ENCODE results near the gene SETBP1.

The SETBP1 gene

DNA sequence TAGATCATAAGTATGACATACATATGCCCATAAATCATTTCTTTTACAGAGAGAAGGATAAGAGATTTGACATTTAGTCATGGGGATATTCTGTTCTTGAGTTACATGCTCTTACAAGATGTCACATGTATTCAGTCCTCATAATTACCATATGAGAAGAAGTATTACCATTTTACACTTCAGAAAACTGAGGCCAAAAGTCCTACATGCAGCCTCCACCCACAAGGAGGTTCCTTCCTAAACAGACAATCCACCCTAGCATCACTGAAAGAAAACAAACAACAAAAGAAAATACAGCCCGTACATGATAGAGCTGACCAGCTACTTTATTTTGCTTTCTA is 335.1 kb downstream of the SETBP1 start:
- WGBS (ENCODE audit: insufficient coverage): no CpG with 5 or more reads among the region's 1 CpG
- H3K27ac ChIP-seq (ENCODE audit: insufficient read depth in 1 of 2, low read depth in 1 of 2, low read length in 2 of 2, poor library complexity in 1 of 2, severe bottlenecking in 2 of 2): no peak overlapping the region

DNA sequence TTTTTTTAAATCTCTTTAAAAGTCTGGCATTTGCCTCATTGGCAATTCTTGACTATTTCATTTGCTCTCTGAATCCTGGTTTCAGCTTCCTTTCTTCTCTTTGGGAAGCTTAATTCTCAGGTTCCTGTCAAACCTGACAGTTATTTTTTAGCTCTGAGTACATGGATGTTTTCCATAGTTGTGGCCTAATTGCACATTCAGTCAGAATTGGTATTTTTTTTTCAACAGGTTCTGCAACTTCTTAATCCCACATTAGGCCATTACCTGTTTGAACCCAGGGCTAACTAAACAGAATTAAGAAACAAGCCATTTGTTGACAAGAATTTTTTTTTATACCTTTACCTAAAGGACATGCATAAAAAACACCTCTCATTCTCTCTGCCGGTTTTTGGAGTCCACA is 338.8 kb downstream of the SETBP1 start:
- Histone ChIP-seq H3K9me3 (ENCODE audit: control extremely low read depth in 1 of 5, control insufficient read depth in 4 of 5, insufficient read depth in 2 of 5, low read depth in 1 of 5, low read length in 4 of 5) (no peaks in the 10 kb centered on the region), H3K27me3 (replicated peaks in 2 of 5; ENCODE audit: control insufficient read depth in 4 of 5, insufficient read depth in 5 of 5, low read length in 4 of 5) (no peaks in the 10 kb centered on the region), H3K27ac (ENCODE audit: insufficient read depth in 1 of 2, low read depth in 1 of 2, low read length in 2 of 2, poor library complexity in 1 of 2, severe bottlenecking in 2 of 2) (no peak overlapping the region), H3K4me3 (ENCODE audit: control insufficient read depth in 1 of 7, extremely low read depth in 1 of 7, insufficient read depth in 4 of 7, low read depth in 2 of 7, low read length in 6 of 7) (no peak overlapping the region), H3K4me1 (ENCODE audit: control extremely low read depth in 1 of 4, control insufficient read depth in 4 of 4, insufficient read depth in 4 of 4, low read length in 3 of 4) (no peaks in the 10 kb centered on the region), H3K36me3 (ENCODE audit: control insufficient read depth in 4 of 4, insufficient read depth in 4 of 4, low read length in 3 of 4) (no peaks in the 10 kb centered on the region)
- ChIA-PET CTCF (no interaction called here), POLR2A (no interaction called here)
- no CpG with 5 or more reads among the region's 1 CpG for WGBS (ENCODE audit: insufficient coverage)
- no peak for DNase-seq

More for the DNA sequence above, 335.1 kb downstream of the SETBP1 start:
- H3K36me3 ChIP-seq (ENCODE audit: control insufficient read depth in 4 of 4, insufficient read depth in 4 of 4, low read length in 3 of 4): no peaks in the 10 kb centered on the region
- H3K27me3 ChIP-seq (replicated peaks in 2 of 5; ENCODE audit: control insufficient read depth in 4 of 5, insufficient read depth in 5 of 5, low read length in 4 of 5): no peaks in the 10 kb centered on the region
- ChIA-PET CTCF (no interaction called here), POLR2A (no interaction called here)
- H3K4me1 ChIP-seq (ENCODE audit: control extremely low read depth in 1 of 4, control insufficient read depth in 4 of 4, insufficient read depth in 4 of 4, low read length in 3 of 4): no peaks in the 10 kb centered on the region
- no peak overlapping the region for H3K4me3 ChIP-seq (ENCODE audit: control insufficient read depth in 1 of 7, extremely low read depth in 1 of 7, insufficient read depth in 4 of 7, low read depth in 2 of 7, low read length in 6 of 7)
- H3K9me3 ChIP-seq (ENCODE audit: control extremely low read depth in 1 of 5, control insufficient read depth in 4 of 5, insufficient read depth in 2 of 5, low read depth in 1 of 5, low read length in 4 of 5): no peaks in the 10 kb centered on the region
- DNase-seq: no peak

DNA sequence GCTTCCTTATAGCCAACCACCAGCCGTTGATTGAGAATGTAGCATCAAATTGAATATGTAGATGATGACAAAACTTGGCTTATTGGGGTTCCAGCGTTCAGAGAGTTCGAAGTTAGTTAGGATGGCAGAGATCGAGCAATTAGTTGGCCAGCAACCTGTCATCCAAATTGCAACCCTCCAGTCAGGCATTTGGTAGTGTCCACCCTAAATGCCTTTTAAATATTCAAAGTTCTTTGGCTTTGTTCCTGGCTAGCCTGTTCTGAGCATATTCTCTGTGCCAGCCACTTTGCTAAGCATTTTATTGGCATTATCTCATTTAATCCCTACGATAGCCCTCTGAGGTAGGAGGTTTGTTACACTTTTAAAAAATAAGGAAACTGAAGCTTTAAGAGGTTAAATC is 342.8 kb downstream of the SETBP1 start:
- Histone ChIP-seq H3K27ac (ENCODE audit: insufficient read depth in 1 of 2, low read depth in 1 of 2, low read length in 2 of 2, poor library complexity in 1 of 2, severe bottlenecking in 2 of 2) (no peak overlapping the region), H3K4me3 (ENCODE audit: control insufficient read depth in 1 of 7, extremely low read depth in 1 of 7, insufficient read depth in 4 of 7, low read depth in 2 of 7, low read length in 6 of 7) (no peak overlapping the region), H3K27me3 (replicated peaks in 2 of 5; ENCODE audit: control insufficient read depth in 4 of 5, insufficient read depth in 5 of 5, low read length in 4 of 5) (no peaks in the 10 kb centered on the region), H3K4me1 (ENCODE audit: control extremely low read depth in 1 of 4, control insufficient read depth in 4 of 4, insufficient read depth in 4 of 4, low read length in 3 of 4) (no peaks in the 10 kb centered on the region), H3K9me3 (ENCODE audit: control extremely low read depth in 1 of 5, control insufficient read depth in 4 of 5, insufficient read depth in 2 of 5, low read depth in 1 of 5, low read length in 4 of 5) (no peaks in the 10 kb centered on the region), H3K36me3 (ENCODE audit: control insufficient read depth in 4 of 4, insufficient read depth in 4 of 4, low read length in 3 of 4) (no peaks in the 10 kb centered on the region)
- ChIA-PET POLR2A (no interaction called here), CTCF (no interaction called here)
- no peak for DNase-seq
- WGBS (ENCODE audit: insufficient coverage): 100% methylated on average over 4 of the region's 5 CpGs

DNA sequence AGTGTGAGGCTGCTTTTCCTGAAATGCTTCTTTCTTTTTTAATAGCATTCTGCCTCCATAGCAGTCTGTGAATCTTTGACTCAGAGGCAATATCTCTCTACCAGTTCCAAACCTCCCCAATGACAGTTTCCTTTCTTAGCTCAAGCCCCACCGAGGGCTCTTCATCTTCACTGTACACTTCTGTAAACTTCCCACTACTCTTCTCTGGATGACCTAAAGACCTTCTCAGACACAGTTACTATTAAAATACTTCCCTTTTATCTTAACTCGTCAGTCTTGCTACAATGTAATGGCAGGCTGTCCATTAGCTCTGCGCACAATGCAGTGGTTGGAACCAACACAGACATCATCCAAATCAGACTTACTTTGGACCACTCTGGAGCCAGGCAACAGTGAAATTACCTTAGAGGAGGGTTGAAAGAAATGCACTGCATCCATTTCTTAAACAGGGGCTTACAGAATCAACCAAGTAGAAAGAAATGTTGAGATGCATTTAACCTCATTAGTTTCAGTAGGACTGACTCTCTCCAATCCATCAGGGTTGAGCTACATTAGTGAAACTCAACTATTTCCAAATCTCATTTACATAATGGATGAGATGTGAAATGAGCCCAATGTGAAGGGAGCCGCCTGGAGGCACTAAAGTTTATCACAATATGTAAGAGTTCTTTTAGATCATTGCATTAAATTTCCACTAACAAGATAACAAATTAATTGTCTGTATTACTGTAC is 343.8 kb downstream of the SETBP1 start:
- Histone ChIP-seq H3K27me3 (replicated peaks in 2 of 5; ENCODE audit: control insufficient read depth in 4 of 5, insufficient read depth in 5 of 5, low read length in 4 of 5) (no peaks in the 10 kb centered on the region), H3K4me3 (ENCODE audit: control insufficient read depth in 1 of 7, extremely low read depth in 1 of 7, insufficient read depth in 4 of 7, low read depth in 2 of 7, low read length in 6 of 7) (no peak overlapping the region), H3K9me3 (ENCODE audit: control extremely low read depth in 1 of 5, control insufficient read depth in 4 of 5, insufficient read depth in 2 of 5, low read depth in 1 of 5, low read length in 4 of 5) (no peaks in the 10 kb centered on the region), H3K36me3 (ENCODE audit: control insufficient read depth in 4 of 4, insufficient read depth in 4 of 4, low read length in 3 of 4) (no peaks in the 10 kb centered on the region), H3K27ac (ENCODE audit: insufficient read depth in 1 of 2, low read depth in 1 of 2, low read length in 2 of 2, poor library complexity in 1 of 2, severe bottlenecking in 2 of 2) (no peak overlapping the region), H3K4me1 (ENCODE audit: control extremely low read depth in 1 of 4, control insufficient read depth in 4 of 4, insufficient read depth in 4 of 4, low read length in 3 of 4) (no peaks in the 10 kb centered on the region)
- no peak for DNase-seq
- ChIA-PET CTCF (interaction anchor here (0.6 to 1.4 kb wide), 3 partner anchors 9 to 189 kb away, joined by 3 read pairs; no protein-coding TSS in a partner anchor), POLR2A (interaction anchor here (0.6 kb wide), 2 partner anchors 136 to 1202 kb away, joined by 3 to 4 read pairs; no protein-coding TSS in a partner anchor)
- WGBS (ENCODE audit: insufficient coverage): 75% methylated on average over 1 of the region's 4 CpGs

DNA sequence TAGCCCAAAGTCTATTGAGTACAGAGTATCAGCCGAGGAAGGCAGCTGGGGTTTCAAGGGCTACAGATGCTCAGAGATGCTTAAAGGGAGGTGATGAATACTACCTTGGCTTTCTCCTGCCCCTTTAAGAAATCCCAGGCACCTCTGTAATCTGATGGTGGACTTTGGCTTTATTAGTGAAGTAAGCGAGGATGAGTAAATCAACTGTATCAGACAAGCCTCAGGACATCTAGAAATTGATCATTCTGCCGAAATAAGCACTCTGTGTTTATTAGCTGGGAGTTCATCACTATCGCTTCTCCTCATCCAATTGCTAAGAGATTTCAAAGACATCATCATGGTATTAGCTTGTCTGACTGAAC is 344.4 kb downstream of the SETBP1 start:
- ChIA-PET CTCF (interaction anchor here (0.6 to 1.4 kb wide), 3 partner anchors 8 to 188 kb away, joined by 3 read pairs; no protein-coding TSS in a partner anchor), POLR2A (interaction anchor here (0.6 kb wide), 1 partner anchor 1203 kb away, joined by 4 read pairs; no protein-coding TSS in a partner anchor)
- no peaks in the 10 kb centered on the region for H3K36me3 ChIP-seq (ENCODE audit: control insufficient read depth in 4 of 4, insufficient read depth in 4 of 4, low read length in 3 of 4)
- no peaks in the 10 kb centered on the region for H3K9me3 ChIP-seq (ENCODE audit: control extremely low read depth in 1 of 5, control insufficient read depth in 4 of 5, insufficient read depth in 2 of 5, low read depth in 1 of 5, low read length in 4 of 5)
- no peak overlapping the region for H3K27ac ChIP-seq (ENCODE audit: insufficient read depth in 1 of 2, low read depth in 1 of 2, low read length in 2 of 2, poor library complexity in 1 of 2, severe bottlenecking in 2 of 2)
- no peak for DNase-seq
- H3K4me1 ChIP-seq (ENCODE audit: control extremely low read depth in 1 of 4, control insufficient read depth in 4 of 4, insufficient read depth in 4 of 4, low read length in 3 of 4): no peaks in the 10 kb centered on the region
- H3K4me3 ChIP-seq (ENCODE audit: control insufficient read depth in 1 of 7, extremely low read depth in 1 of 7, insufficient read depth in 4 of 7, low read depth in 2 of 7, low read length in 6 of 7): no peak overlapping the region
- WGBS (ENCODE audit: insufficient coverage): 100% methylated on average over 2 of the region's 4 CpGs
- H3K27me3 ChIP-seq (replicated peaks in 2 of 5; ENCODE audit: control insufficient read depth in 4 of 5, insufficient read depth in 5 of 5, low read length in 4 of 5): no peaks in the 10 kb centered on the region

DNA sequence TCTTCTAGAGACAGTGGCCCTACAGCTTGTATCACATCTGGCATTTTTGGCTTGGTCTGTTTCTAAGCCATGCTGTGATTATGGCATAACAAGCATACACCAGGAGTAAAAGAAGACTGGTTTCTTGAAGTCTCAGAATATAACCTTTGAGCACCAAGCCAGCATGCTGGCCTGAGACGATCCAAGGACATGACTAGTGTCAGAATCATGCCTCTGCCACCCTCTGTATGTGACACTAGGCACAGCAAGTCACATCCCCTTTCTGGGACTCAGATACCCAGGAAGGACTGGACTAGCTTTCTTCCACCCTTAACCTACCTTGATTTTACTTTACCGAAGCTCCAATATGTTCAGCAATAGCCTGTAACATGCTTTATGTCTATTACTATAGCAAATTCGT is 345.5 kb downstream of the SETBP1 start:
- Histone ChIP-seq H3K27ac (ENCODE audit: insufficient read depth in 1 of 2, low read depth in 1 of 2, low read length in 2 of 2, poor library complexity in 1 of 2, severe bottlenecking in 2 of 2) (no peak overlapping the region), H3K27me3 (replicated peaks in 2 of 5; ENCODE audit: control insufficient read depth in 4 of 5, insufficient read depth in 5 of 5, low read length in 4 of 5) (no peaks in the 10 kb centered on the region), H3K4me1 (ENCODE audit: control extremely low read depth in 1 of 4, control insufficient read depth in 4 of 4, insufficient read depth in 4 of 4, low read length in 3 of 4) (no peaks in the 10 kb centered on the region), H3K9me3 (ENCODE audit: control extremely low read depth in 1 of 5, control insufficient read depth in 4 of 5, insufficient read depth in 2 of 5, low read depth in 1 of 5, low read length in 4 of 5) (peaks cover 0 to 2% (median 0%) of the 10 kb centered on the region in 5 experiments), H3K36me3 (ENCODE audit: control insufficient read depth in 4 of 4, insufficient read depth in 4 of 4, low read length in 3 of 4) (no peaks in the 10 kb centered on the region), H3K4me3 (ENCODE audit: control insufficient read depth in 1 of 7, extremely low read depth in 1 of 7, insufficient read depth in 4 of 7, low read depth in 2 of 7, low read length in 6 of 7) (no peak overlapping the region)
- ChIA-PET CTCF (interaction anchor here (1.5 kb wide), 1 partner anchor 10 kb away, joined by 3 read pairs; no protein-coding TSS in a partner anchor), POLR2A (no interaction called here)
- DNase-seq: peak; percentile 5 to 20 (median 18)
- WGBS (ENCODE audit: insufficient coverage): 100% methylated on average over 3 of the region's 3 CpGs

DNA sequence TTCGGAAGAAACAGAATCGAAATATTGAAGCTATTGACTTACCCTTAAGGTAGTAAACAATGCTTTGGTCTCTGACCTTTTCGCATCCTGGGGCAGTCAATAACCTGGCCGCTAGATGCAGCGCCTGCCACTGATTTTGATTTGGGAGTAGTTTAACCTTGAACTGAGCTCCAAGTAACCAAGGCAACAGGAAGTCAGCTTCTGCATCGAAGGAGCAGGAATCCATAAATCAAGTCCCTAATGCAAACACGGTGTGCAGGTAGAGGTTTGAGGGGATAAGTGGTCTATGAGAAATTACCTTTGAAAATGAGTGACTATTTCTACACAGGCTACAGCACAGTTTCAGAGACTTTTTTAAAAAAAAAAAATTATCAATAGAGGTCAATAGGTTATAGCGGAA is 353.5 kb downstream of the SETBP1 start:
- WGBS (ENCODE audit: insufficient coverage): 98% methylated on average over 5 of the region's 8 CpGs
- no peaks in the 10 kb centered on the region for H3K4me1 ChIP-seq (ENCODE audit: control extremely low read depth in 1 of 4, control insufficient read depth in 4 of 4, insufficient read depth in 4 of 4, low read length in 3 of 4)
- CTCF ChIA-PET: interaction anchor here (1.6 kb wide), 1 partner anchor 10 kb away, joined by 3 read pairs; no protein-coding TSS in a partner anchor

More for the DNA sequence above, 353.5 kb downstream of the SETBP1 start:
- Histone ChIP-seq H3K36me3 (ENCODE audit: control insufficient read depth in 4 of 4, insufficient read depth in 4 of 4, low read length in 3 of 4) (peaks cover 0 to 4% (median 0%) of the 10 kb centered on the region in 4 experiments), H3K9me3 (ENCODE audit: control extremely low read depth in 1 of 5, control insufficient read depth in 4 of 5, insufficient read depth in 2 of 5, low read depth in 1 of 5, low read length in 4 of 5) (peaks cover 0 to 2% (median 0%) of the 10 kb centered on the region in 5 experiments), H3K27ac (ENCODE audit: insufficient read depth in 1 of 2, low read depth in 1 of 2, low read length in 2 of 2, poor library complexity in 1 of 2, severe bottlenecking in 2 of 2) (no peak overlapping the region), H3K4me3 (ENCODE audit: control insufficient read depth in 1 of 7, extremely low read depth in 1 of 7, insufficient read depth in 4 of 7, low read depth in 2 of 7, low read length in 6 of 7) (no peak overlapping the region), H3K27me3 (replicated peaks in 2 of 5; ENCODE audit: control insufficient read depth in 4 of 5, insufficient read depth in 5 of 5, low read length in 4 of 5) (no peaks in the 10 kb centered on the region)
- POLR2A ChIA-PET: no interaction called here
- DNase-seq: no peak
